Left colon (tissue), 2 donors: Measurements from ENCODE around the gene EXOC4. TPM values are rescaled to one million over a fixed set of nuclear protein-coding genes. Genes with fewer than 3 reads are reported as not detected.
A peak's percentile ranks its signal among the peaks of the same experiment; 100 is the strongest.

Source experiments
- ATAC-seq: fragments of 200-7000 bp; cut with Tn5 transposase; one replicate; pipeline ENCODE4 v1.9.1; 2020; ENCODE audit warnings: mild to moderate bottlenecking, moderate library complexity
- DNase-seq, 2 donors: peaks; one replicate each; pipeline ENCODE4 v3.0.0-alpha.2; 2020
- intact Hi-C, 2 donors: fragments of 100-400 bp; cut with DNase I in 1 of 2; cut with micrococcal nuclease in 1 of 2; formaldehyde crosslinking; loops; one replicate each; pipeline versions ENCODE4 v1.11.2 to v1.14.0; 2022; cut with DNase I, micrococcal nuclease
- total RNA-seq, 2 donors: library from RNA; stranded (reverse); fragmentation: NEBNext Ultra II Directional; extraction: Animal tissue kit (Norgen Biotek cat#: 25700); gene quantifications; one replicate each; pipeline ENCODE4 v1.2.1, GENCODE V29; 2021
- donor health status: DM: no; HTN: no; CAD: no.
- donor health status: DM: yes; HTN: yes; CAD: no.

Gene EXOC4
- total RNA-seq, 2 donors from 2014 or later, result 78.8 to 85.4 TPM

DNA sequence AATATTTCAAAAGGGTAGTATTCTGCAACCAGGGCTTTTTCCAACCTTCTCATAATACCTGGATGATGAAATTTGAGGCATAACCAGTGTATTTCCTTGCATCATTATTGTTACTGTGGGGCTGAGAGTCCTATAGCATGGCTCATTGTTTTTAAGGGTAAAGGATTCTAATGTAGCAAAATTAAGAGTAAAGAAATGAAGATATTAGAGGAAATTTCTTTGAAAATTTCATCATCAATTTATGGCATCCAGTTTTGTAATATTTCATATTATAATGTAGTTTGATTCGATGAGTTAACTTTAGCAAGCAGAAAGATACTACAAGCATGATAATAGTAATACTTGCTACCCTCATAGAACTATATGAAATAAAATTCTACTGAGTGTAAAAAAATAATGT is 486.9 kb downstream of the EXOC4 start:
- intact Hi-C loops, result no loop called here
- DNase-seq (no peak), ATAC-seq (no peak)

DNA sequence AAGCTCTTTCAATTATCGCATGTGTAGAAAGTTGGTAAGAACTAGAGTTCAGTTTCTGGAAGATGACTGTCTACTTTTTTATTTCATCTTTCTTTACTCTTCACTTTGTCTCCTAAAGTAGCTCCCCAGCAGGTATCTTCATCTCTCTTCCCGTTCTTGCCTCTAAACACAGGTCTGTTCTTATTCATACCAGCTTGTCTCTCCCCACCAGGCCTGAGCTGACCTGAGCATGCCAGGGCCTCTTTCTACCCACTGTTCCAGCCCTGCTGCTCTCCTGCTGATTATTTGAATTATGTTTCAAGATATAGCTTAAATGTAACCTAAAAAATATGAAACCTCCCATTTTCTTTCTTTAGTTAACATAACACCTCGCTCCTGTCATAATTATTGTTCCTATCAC is 488.2 kb downstream of the EXOC4 start:
- DNase-seq (no peak), ATAC-seq (no peak)
- intact Hi-C loops, result no loop called here

DNA sequence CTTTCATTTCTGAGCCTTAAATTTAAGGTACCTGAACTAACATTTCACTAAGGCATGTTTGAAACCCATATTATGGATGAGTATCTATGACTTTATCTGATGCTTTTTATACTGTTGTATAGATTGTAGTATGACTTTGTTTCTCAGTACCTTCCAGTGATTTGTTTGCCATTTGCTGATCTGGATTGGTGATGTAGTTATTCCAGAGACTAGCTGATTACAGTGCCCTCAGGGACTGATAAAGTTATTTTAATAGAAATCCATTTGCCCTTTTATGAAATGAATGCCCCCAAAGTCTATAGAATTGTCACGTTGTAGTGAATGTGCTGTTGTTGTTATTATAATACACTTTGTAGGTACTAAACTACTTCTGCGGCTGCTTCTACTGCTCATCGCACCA is 488.8 kb downstream of the EXOC4 start:
- DNase-seq (no peak), ATAC-seq (no peak)
- intact Hi-C loops, result no loop called here

DNA sequence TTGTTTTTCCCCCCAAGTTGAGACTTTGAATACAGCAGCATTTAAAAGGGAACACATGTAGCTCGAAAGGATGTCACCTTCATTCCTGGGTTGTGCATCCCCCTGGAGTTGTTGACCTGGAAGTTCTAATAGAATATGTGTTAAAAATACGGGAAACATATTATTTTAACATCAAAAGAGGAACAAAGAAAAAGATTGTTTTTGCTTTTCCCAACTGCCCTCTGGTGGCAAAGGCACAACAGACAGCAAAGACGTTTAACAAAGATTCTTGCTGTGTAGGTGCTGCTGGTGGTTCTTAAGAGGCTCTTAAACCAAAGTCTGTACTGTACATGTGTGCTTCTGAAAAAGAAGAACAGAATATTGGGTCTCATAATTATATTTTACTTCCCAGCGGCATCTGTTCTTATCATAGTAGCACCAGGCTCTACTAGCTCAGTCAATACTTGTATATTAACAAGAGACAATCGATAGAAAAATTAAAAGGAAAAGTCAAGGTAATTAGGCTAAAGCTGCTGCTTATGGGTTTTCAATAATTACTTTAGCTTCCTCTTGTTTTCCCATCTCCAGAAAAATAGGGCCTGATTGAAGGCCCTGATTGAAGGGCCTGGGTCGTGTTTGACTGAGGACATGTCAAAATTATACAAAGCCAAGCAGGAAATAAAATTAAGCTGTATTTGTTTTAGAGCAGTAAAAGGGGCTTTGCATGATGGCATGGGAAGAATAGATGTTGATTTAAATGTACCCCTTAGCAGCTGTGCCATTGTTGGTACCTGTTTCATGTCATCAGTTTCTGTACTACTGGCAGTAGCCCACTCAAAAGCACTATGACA is 490.0 kb downstream of the EXOC4 start:
- intact Hi-C loops, result no loop called here
- ATAC-seq (no peak), DNase-seq (no peak)

DNA sequence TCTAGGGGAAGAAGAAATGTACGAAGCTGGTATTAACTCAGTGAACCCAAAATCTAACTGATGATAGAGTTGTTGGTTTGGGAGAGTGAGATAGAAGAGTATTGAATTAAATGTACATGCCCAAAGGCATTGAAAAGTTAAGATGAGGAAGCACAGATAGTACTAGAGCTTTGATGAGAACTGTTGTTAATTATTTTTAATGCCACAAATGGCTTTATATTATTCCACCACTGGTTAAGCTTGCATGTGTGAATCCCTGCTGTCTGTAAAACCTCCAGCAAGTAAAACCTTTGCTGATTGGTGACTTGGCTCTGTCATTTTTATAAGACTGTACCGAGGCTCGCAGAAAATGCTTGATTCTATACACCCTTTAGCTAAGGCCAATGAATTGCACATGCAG is 491.6 kb downstream of the EXOC4 start:
- no peak for DNase-seq
- intact Hi-C loops, result no loop called here
- ATAC-seq, result no peak

DNA sequence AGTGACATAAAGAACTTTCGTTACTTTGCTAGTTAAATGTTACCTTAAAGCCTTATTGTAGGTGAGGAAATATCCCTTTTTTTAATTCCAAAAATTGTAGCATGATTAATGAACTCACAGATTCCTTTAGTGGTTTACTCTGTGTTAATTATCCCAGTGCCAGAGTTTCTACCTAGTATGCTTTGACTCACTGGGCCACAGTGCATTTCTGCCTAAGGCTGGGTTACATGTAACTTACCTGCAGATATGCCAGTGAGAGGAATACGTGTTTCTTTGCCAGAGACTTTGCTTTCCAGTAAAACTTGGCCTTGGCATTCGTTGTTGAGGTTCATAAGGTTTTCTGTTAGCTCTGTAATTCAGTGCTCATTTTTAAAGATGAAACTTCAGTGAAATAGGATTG is 493.4 kb downstream of the EXOC4 start:
- intact Hi-C loops, result no loop called here
- no peak for DNase-seq
- ATAC-seq, result no peak

DNA sequence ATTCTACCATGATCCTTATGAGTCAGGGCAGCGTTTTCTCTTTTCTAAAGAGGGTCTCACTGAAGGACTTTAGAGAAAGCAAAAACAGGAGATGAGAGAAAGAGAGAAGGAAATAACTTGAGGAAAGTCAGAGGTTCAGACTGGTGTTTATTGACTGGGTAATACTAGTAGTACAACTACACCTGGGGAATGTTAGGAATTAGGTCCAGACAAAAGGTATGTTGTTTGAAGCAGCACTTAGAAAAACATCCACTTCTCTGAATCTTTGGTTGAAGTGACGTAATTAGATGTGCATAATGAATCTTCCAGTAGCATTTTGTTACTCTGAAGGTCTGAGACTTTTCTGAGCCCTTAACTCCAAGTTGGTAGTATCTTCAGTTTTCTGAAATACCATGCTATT is 494.0 kb downstream of the EXOC4 start:
- DNase-seq, result no peak
- intact Hi-C loops, result no loop called here
- ATAC-seq, result no peak

- DNase-seq (no peak), ATAC-seq (no peak)
- intact Hi-C loops, result no loop called here
Observed at GRCh38 chr7:133748443-133749407, 495.8 kb downstream of the EXOC4 start.

GRCh38 chr7:133750287-133750686 is 497.4 kb downstream of the EXOC4 start:
- intact Hi-C loops, result no loop called here
- DNase-seq, result no peak
- ATAC-seq, result no peak

DNA sequence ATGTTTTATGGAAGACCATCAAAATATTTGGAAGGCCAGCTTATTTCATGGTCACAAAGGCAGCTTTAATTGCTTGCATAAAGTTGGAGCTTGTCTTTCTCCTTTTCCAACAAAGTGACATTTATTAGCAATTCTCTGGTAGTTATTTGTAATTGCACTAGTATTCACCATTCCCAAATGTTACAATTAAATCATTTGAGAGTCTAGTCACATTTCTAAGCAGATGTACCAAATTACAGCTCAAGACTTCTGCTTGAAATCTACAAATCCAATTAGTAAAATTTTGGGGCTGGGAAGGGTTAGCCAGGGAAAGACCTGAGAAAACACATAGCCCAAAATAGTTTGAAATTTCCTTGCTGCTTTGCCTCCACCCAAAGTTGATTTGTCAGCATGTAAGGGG is 498.2 kb downstream of the EXOC4 start:
- ATAC-seq, result no peak
- no peak for DNase-seq
- intact Hi-C loops, result no loop called here

GRCh38 chr7:133753513-133753912 is 500.6 kb downstream of the EXOC4 start:
- ATAC-seq, result peak; percentile 75
- intact Hi-C loops, result no loop called here
- peak in 1 of 2 donors; percentile 18 for DNase-seq

GRCh38 chr7:133754708-133755107 is 501.8 kb downstream of the EXOC4 start:
- intact Hi-C loops, result no loop called here
- no peak for DNase-seq
- ATAC-seq, result no peak

GRCh38 chr7:133755901-133756300 is 503.0 kb downstream of the EXOC4 start:
- no peak for DNase-seq
- intact Hi-C loops, result no loop called here

DNA sequence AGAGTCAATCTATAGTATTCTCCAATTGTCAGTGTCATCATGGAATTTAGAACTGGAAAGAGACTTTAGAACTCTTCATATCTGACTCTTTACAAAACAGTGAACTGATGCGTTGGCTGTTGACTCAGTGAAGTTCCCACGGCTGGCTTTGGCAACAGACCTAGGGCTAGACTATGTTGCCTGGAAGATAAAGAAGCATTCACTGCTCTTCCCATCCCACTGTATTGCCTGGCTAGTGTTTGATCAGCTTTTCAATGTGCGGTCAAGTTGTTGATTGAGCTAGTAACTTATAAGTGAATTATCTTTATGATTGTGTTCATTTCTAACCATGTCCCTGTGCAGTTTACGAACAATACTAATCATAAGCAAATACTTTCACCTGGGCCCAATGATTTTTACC is 508.6 kb downstream of the EXOC4 start:
- intact Hi-C loops, result no loop called here
- no peak for DNase-seq
- ATAC-seq, result peak; percentile 59

More at GRCh38 chr7:133755901-133756300, 503.0 kb downstream of the EXOC4 start:
- ATAC-seq, result no peak

DNA sequence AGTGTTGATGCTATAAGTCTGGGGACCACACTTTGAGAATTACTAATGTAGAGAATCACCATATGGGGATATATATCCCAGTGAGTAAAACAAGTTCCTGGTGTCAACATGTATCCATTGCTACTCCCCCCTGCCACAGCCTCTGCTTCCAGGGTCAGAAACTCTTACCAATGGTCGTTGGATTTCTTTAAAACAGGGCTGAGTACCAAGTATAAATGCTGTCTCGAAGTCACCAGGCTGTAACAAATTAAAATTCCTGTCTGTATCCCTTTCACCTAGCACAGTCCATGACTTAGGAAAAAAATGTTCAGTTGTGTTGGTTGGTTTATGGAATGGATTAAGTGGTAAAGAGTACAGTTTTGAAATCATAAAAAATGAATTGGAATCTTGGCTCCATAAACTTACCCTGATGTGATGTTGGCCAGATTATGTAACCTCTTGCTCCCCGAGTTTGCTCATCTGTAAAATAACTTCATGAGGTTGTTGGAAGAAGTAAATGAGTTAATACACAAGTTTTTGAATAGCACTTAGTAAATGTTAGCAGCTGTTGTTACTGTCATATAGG is 510.3 kb downstream of the EXOC4 start:
- DNase-seq (no peak), ATAC-seq (no peak)

DNA sequence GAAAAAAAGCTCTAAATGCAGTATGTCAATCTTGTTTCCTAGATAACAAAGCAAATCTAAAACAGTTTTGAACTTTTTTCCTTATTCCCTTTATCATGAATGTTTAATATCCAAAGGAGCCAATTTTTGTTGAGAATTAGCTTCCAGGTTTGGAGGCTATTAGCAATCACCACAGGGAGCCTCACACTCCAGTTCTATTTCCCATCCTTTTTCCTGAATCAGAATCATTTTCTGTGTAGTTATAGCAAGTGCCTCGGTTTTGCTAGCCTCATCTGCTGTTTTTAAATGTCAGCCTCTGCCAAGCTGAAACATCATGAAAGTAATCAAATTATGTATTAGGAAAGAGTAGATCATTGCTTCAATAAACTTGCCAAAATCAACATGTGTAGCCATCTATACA is 516.8 kb downstream of the EXOC4 start:
- intact Hi-C loops, result no loop called here
- ATAC-seq (no peak), DNase-seq (no peak)

More for the DNA sequence above, 510.3 kb downstream of the EXOC4 start:
- intact Hi-C loops, result no loop called here

GRCh38 chr7:133770863-133771492 is 518.1 kb downstream of the EXOC4 start:
- ATAC-seq, result peak; percentile 34

DNA sequence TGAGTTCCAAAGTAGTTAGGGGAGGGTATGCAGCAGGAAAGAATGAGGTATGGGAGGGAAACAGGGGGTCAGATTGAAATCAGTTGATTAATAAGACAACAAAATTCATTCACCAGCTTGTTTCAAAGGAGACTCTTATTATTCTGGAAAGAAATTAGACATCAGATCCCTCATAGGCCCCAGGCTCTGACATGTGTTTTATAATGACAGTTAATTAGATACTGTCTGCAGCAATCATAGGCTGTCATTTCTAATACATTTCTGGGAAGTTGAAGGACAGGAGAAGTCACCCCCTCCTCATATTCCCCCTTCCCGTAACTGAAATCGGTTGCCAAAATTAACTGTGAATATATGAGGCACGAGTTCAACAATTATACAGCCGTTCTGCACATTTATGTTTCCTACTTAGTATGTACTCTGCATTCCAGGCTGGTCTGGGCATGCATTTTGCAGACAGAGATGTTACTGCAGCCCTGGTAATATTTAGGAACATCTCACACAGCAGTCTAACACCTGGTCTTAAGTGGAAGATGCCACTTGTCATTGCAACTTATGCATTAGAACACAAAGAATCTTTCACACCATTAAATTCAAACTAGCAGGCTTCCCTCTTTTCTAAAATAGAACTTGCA is 519.0 kb downstream of the EXOC4 start:
- no peak for DNase-seq
- ATAC-seq, result no peak
- intact Hi-C loops, result no loop called here

More at GRCh38 chr7:133770863-133771492, 518.1 kb downstream of the EXOC4 start:
- intact Hi-C loops, result no loop called here
- DNase-seq, result no peak

DNA sequence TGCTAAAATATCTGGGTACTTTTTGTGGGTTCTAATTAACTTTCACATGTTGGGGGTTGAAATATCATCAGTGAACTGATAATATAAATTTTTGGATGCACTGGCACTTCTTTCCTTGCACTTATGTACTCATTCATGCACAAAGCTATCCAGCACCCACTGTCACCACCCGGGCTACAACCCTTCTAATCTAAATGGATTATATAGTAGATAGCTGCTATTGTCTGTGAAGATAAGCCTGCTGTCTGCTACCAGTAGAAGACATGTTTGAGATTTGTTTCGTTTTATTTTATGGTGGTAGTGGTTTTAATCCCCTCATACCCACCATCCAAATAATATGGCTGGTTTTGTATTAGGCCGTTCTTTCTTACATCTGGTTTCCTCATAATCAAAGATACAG is 520.7 kb downstream of the EXOC4 start:
- ATAC-seq, result no peak
- intact Hi-C loops, result no loop called here
- DNase-seq, result no peak
